ENCODE results near the gene SRGN.

- TF ChIP-seq POLR2AphosphoS5 (IDR thresholded peaks at IDR 0.05) (no peak), CTCF (IDR thresholded peaks at IDR 0.05) (no peak)
Observed at GRCh38 chr10:69057951-69058297, 30.0 kb upstream of the SRGN start.

All from upper lobe of left lung (tissue), 4 donors.